Prostate gland (tissue), 2 donors: Measurements from ENCODE around the gene TIMM23.

ENCODE experiments used
- POLR2A ChIP-seq: fragments of 450-650 bp; IDR thresholded peaks from one replicate; pipeline ENCODE4 v1.6.1; 2016; ENCODE audit warnings: antibody characterized with exemption, mild to moderate bottlenecking
- TF ChIP-seq, protein P1 (sequence below), 4 experiments: fragments of 200-600 bp in 2 of 4; fragments of 450-650 bp in 2 of 4; sonication (generic) in 2 of 4; IDR thresholded peaks; 1 replicate in 3 of 4; 2 replicates in 1 of 4; pipeline ENCODE4 v1.5.1; 2016 to 2019; ENCODE audit warnings: antibody characterized with exemption in 4 of 4, mild to moderate bottlenecking in 2 of 4, moderate library complexity in 2 of 4

DNA sequence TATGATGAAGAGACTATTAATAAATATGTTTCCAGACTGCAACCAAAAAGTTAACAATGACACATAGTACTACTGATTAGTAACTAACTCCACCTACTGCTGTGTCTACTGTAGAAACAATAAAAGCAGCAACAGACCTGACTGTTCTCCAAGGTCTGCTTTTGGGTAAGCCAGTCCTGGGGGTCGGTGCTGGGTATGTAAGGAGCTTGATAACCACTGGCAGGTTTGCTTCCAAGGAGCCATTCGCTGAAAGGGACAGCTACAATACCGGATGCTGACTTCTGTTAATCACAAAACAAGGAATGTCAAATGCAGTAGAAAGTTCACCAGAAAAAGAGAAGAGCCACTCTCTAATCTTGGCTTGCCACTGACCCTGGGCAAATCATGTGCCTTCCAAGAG lies 40.5 kb downstream of the TIMM23 start:
- no peak for TF ChIP-seq POLR2A
- TF ChIP-seq, protein P1, sequence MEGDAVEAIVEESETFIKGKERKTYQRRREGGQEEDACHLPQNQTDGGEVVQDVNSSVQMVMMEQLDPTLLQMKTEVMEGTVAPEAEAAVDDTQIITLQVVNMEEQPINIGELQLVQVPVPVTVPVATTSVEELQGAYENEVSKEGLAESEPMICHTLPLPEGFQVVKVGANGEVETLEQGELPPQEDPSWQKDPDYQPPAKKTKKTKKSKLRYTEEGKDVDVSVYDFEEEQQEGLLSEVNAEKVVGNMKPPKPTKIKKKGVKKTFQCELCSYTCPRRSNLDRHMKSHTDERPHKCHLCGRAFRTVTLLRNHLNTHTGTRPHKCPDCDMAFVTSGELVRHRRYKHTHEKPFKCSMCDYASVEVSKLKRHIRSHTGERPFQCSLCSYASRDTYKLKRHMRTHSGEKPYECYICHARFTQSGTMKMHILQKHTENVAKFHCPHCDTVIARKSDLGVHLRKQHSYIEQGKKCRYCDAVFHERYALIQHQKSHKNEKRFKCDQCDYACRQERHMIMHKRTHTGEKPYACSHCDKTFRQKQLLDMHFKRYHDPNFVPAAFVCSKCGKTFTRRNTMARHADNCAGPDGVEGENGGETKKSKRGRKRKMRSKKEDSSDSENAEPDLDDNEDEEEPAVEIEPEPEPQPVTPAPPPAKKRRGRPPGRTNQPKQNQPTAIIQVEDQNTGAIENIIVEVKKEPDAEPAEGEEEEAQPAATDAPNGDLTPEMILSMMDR (IDR thresholded peaks at IDR 0.05), result no peak
